H1 (cell line): Measurements from ENCODE around the gene NFAT5. TPM values are rescaled to one million over a fixed set of nuclear protein-coding genes. Genes with fewer than 3 reads are reported as not detected.

ENCODE experiments used
- KDM5A ChIP-seq: fragments of 200-600 bp; IDR thresholded peaks from 2 replicates; pipeline ENCODE4 v1.7.1; 2012; ENCODE audit warnings: mild to moderate bottlenecking, low read length, inconsistent platforms, mixed read lengths
- PHF8 ChIP-seq: fragments of 200-600 bp; sonication (generic); conservative IDR thresholded peaks from 2 replicates; pipeline ENCODE4 v1.7.1; 2012; ENCODE audit warnings: low read depth, mild to moderate bottlenecking, inconsistent platforms, low read length, moderate library complexity
- SP4 ChIP-seq: IDR thresholded peaks from 2 replicates; pipeline ENCODE4 v1.6.1; 2012; ENCODE audit warnings: low read length, inconsistent platforms
- polyA plus RNA-seq, 7 experiments: library from polyadenylated mRNA; depleted of rRNA in 3 of 7; stranded (reverse) in 5 of 7; unstranded in 2 of 7; fragments of >200 nt in 5 of 7; fragments of 200-250 nt in 2 of 7; gene quantifications; 1 replicate in 5 of 7; 2 replicates in 1 of 7; 4 replicates in 1 of 7; pipeline versions ENCODE4 v1.2.1 to v1.2.3, GENCODE V29; 2011 to 2013; ENCODE audit warnings: missing spikeins in 2 of 7, mixed read lengths in 2 of 7
- total RNA-seq: library from RNA; stranded (reverse); fragmentation: NEBNext Ultra II Directional; extraction: Animal tissue kit (Norgen Biotek cat#: 25700); gene quantifications from 2 replicates; pipeline ENCODE4 v1.2.1, GENCODE V29; 2021
- TF ChIP-seq, protein P1 (sequence below): fragments of 300-600 bp; sonication (generic); IDR thresholded peaks from 2 replicates; pipeline ENCODE4 v1.7.1; 2012; ENCODE audit warnings: low read length, moderate library complexity, mild to moderate bottlenecking, inconsistent platforms; ENCODE audit not compliant: insufficient replicate concordance

Gene NFAT5
- total and polyA plus RNA-seq, 2 of the 8 experiments (the other 6 are each of a cell fraction or from before 2014, with no cell fraction given): 8.9 to 29.0 TPM

DNA sequence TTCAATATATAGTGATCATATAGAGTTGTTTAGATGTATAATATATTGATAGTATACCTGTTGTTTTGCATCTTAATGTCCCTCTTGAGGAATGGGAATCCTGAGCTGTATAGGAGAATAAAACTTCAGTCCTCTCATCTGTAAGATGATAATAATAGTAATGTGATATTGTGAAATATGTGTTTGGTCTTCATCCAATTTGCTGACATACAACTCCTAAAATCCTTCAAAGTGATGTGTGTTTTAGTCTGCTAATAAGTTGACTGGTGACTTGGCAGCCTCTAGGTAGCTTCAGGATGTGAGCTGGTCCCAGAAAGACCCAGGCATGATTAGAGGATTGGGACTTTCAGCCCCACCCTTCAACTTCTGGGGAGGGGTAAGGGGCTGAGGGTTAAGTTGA is 22.8 kb upstream of the NFAT5 start (continued):
- TF ChIP-seq, protein P1, sequence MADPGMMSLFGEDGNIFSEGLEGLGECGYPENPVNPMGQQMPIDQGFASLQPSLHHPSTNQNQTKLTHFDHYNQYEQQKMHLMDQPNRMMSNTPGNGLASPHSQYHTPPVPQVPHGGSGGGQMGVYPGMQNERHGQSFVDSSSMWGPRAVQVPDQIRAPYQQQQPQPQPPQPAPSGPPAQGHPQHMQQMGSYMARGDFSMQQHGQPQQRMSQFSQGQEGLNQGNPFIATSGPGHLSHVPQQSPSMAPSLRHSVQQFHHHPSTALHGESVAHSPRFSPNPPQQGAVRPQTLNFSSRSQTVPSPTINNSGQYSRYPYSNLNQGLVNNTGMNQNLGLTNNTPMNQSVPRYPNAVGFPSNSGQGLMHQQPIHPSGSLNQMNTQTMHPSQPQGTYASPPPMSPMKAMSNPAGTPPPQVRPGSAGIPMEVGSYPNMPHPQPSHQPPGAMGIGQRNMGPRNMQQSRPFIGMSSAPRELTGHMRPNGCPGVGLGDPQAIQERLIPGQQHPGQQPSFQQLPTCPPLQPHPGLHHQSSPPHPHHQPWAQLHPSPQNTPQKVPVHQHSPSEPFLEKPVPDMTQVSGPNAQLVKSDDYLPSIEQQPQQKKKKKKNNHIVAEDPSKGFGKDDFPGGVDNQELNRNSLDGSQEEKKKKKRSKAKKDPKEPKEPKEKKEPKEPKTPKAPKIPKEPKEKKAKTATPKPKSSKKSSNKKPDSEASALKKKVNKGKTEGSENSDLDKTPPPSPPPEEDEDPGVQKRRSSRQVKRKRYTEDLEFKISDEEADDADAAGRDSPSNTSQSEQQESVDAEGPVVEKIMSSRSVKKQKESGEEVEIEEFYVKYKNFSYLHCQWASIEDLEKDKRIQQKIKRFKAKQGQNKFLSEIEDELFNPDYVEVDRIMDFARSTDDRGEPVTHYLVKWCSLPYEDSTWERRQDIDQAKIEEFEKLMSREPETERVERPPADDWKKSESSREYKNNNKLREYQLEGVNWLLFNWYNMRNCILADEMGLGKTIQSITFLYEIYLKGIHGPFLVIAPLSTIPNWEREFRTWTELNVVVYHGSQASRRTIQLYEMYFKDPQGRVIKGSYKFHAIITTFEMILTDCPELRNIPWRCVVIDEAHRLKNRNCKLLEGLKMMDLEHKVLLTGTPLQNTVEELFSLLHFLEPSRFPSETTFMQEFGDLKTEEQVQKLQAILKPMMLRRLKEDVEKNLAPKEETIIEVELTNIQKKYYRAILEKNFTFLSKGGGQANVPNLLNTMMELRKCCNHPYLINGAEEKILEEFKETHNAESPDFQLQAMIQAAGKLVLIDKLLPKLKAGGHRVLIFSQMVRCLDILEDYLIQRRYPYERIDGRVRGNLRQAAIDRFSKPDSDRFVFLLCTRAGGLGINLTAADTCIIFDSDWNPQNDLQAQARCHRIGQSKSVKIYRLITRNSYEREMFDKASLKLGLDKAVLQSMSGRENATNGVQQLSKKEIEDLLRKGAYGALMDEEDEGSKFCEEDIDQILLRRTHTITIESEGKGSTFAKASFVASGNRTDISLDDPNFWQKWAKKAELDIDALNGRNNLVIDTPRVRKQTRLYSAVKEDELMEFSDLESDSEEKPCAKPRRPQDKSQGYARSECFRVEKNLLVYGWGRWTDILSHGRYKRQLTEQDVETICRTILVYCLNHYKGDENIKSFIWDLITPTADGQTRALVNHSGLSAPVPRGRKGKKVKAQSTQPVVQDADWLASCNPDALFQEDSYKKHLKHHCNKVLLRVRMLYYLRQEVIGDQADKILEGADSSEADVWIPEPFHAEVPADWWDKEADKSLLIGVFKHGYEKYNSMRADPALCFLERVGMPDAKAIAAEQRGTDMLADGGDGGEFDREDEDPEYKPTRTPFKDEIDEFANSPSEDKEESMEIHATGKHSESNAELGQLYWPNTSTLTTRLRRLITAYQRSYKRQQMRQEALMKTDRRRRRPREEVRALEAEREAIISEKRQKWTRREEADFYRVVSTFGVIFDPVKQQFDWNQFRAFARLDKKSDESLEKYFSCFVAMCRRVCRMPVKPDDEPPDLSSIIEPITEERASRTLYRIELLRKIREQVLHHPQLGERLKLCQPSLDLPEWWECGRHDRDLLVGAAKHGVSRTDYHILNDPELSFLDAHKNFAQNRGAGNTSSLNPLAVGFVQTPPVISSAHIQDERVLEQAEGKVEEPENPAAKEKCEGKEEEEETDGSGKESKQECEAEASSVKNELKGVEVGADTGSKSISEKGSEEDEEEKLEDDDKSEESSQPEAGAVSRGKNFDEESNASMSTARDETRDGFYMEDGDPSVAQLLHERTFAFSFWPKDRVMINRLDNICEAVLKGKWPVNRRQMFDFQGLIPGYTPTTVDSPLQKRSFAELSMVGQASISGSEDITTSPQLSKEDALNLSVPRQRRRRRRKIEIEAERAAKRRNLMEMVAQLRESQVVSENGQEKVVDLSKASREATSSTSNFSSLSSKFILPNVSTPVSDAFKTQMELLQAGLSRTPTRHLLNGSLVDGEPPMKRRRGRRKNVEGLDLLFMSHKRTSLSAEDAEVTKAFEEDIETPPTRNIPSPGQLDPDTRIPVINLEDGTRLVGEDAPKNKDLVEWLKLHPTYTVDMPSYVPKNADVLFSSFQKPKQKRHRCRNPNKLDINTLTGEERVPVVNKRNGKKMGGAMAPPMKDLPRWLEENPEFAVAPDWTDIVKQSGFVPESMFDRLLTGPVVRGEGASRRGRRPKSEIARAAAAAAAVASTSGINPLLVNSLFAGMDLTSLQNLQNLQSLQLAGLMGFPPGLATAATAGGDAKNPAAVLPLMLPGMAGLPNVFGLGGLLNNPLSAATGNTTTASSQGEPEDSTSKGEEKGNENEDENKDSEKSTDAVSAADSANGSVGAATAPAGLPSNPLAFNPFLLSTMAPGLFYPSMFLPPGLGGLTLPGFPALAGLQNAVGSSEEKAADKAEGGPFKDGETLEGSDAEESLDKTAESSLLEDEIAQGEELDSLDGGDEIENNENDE: no peak
- TF ChIP-seq SP4 (no peak), KDM5A (no peak), PHF8 (no peak)
